H9 (cell line): Measurements from ENCODE around the gene N4BP2. TPM values are rescaled to one million over a fixed set of nuclear protein-coding genes. Genes with fewer than 3 reads are reported as not detected.

Source experiments
- DNase-seq: peaks from one replicate; pipeline ENCODE4 v3.0.0-alpha.2; 2017
- H2AFZ ChIP-seq: one replicate; pipeline ENCODE4 v1.6.1; 2013; ENCODE audit warnings: mild to moderate bottlenecking, low read length, control low read depth, moderate library complexity
- H2AK5ac ChIP-seq: 2 replicates; pipeline ENCODE4 v1.6.1; 2013; ENCODE audit warnings: low read length, control low read depth, mixed read lengths; ENCODE audit not compliant: insufficient read length
- H2BK120ac ChIP-seq: one replicate; pipeline ENCODE4 v1.6.1; 2013; ENCODE audit warnings: low read depth, mild to moderate bottlenecking, low read length, control low read depth, inconsistent platforms; ENCODE audit not compliant: poor library complexity, severe bottlenecking
- H2BK12ac ChIP-seq: 2 replicates; pipeline ENCODE4 v1.6.1; 2013; ENCODE audit warnings: low read length, control low read depth, mixed read lengths, low read depth; ENCODE audit not compliant: insufficient read length
- H2BK15ac ChIP-seq: 2 replicates; pipeline ENCODE4 v1.6.1; 2013; ENCODE audit warnings: low read depth, low read length, control low read depth
- H2BK20ac ChIP-seq: one replicate; pipeline ENCODE4 v1.6.1; 2013; ENCODE audit warnings: low read depth, mild to moderate bottlenecking, low read length, control low read depth, inconsistent platforms; ENCODE audit not compliant: poor library complexity, severe bottlenecking
- H2BK5ac ChIP-seq: 2 replicates; pipeline ENCODE4 v1.6.1; 2013; ENCODE audit warnings: low read length, control low read depth, mixed read lengths; ENCODE audit not compliant: insufficient read length
- H3K14ac ChIP-seq: 2 replicates; pipeline ENCODE4 v1.6.1; 2013; ENCODE audit warnings: low read length, control low read depth; ENCODE audit not compliant: insufficient read depth
- H3K18ac ChIP-seq: 2 replicates; pipeline ENCODE4 v1.6.1; 2013; ENCODE audit warnings: low read depth, mild to moderate bottlenecking, mixed read lengths, low read length, control low read depth; ENCODE audit not compliant: insufficient read length
- H3K23ac ChIP-seq: 2 replicates; pipeline ENCODE4 v1.6.1; 2013; ENCODE audit warnings: low read length, control low read depth, mixed read lengths, low read depth; ENCODE audit not compliant: insufficient read length
- H3K23me2 ChIP-seq: 2 replicates; pipeline ENCODE4 v1.6.1; 2013; ENCODE audit warnings: low read depth, mild to moderate bottlenecking, mixed read lengths, low read length, control low read depth; ENCODE audit not compliant: insufficient read length, poor library complexity, severe bottlenecking
- H3K27ac ChIP-seq: 2 replicates; pipeline ENCODE4 v1.5.1; 2013; ENCODE audit warnings: low read length, control low read depth, mixed read lengths, low read depth; ENCODE audit not compliant: insufficient read length
- H3K27me3 ChIP-seq: 2 replicates; pipeline ENCODE4 v1.6.1; 2013; ENCODE audit warnings: low read length, control low read depth, inconsistent platforms; ENCODE audit not compliant: insufficient read depth
- H3K4ac ChIP-seq: 2 replicates; pipeline ENCODE4 v1.6.1; 2013; ENCODE audit warnings: low read depth, mild to moderate bottlenecking, control low read depth, inconsistent platforms, low read length, moderate library complexity
- H3K4me1 ChIP-seq: 2 replicates; pipeline ENCODE4 v1.6.1; 2013; ENCODE audit warnings: low read length, control low read depth, inconsistent platforms; ENCODE audit not compliant: insufficient read depth
- H3K4me2 ChIP-seq: 2 replicates; pipeline ENCODE4 v1.6.1; 2013; ENCODE audit warnings: low read length, control low read depth, mixed read lengths; ENCODE audit not compliant: insufficient read length, insufficient read depth
- H3K56ac ChIP-seq: 2 replicates; pipeline ENCODE4 v1.6.1; 2013; ENCODE audit warnings: low read depth, mild to moderate bottlenecking, mixed read lengths, low read length, control low read depth; ENCODE audit not compliant: insufficient read length
- H3K79me1 ChIP-seq: 2 replicates; pipeline ENCODE4 v1.6.1; 2013; ENCODE audit warnings: low read depth, mild to moderate bottlenecking, moderate library complexity, low read length, control low read depth, inconsistent platforms; ENCODE audit not compliant: insufficient read depth, poor library complexity, severe bottlenecking
- H3K79me2 ChIP-seq: 2 replicates; pipeline ENCODE4 v1.6.1; 2013; ENCODE audit warnings: low read length, control low read depth, inconsistent platforms; ENCODE audit not compliant: insufficient read depth
- H3K9ac ChIP-seq: 2 replicates; pipeline ENCODE4 v1.6.1; 2013; ENCODE audit warnings: low read length, control low read depth, mixed read lengths; ENCODE audit not compliant: insufficient read length; ENCODE audit errors: extremely low read depth
- H3K9me3 ChIP-seq: one replicate; pipeline ENCODE4 v1.6.1; 2013; ENCODE audit warnings: low read depth, low read length, inconsistent platforms; ENCODE audit not compliant: control insufficient read depth
- H3T11ph ChIP-seq: one replicate; pipeline ENCODE4 v1.6.1; 2013; ENCODE audit warnings: mild to moderate bottlenecking, low read length, control low read depth, inconsistent platforms
- H4K20me1 ChIP-seq: one replicate; pipeline ENCODE4 v1.6.1; 2013; ENCODE audit not compliant: control insufficient read depth, insufficient read length, insufficient read depth
- H4K5ac ChIP-seq: 2 replicates; pipeline ENCODE4 v1.6.1; 2013; ENCODE audit warnings: low read depth, mild to moderate bottlenecking, mixed read lengths, low read length, control low read depth; ENCODE audit not compliant: insufficient read length
- H4K8ac ChIP-seq: replicated peaks from 2 replicates; pipeline ENCODE4 v1.6.1; 2013; ENCODE audit warnings: low read length, control low read depth, mixed read lengths, low read depth; ENCODE audit not compliant: insufficient read length
- H4K91ac ChIP-seq: 2 replicates; pipeline ENCODE4 v1.6.1; 2013; ENCODE audit warnings: low read depth, mild to moderate bottlenecking, moderate library complexity, mixed read lengths, low read length, control low read depth; ENCODE audit not compliant: insufficient read length
- H3K27ac Mint-ChIP-seq, 3 experiments: 2 replicates in 2 of 3; 3 replicates in 1 of 3; pipeline ENCODE4 v1.8.0; 2020 to 2021; ENCODE audit warnings: mixed read lengths in 3 of 3, mild to moderate bottlenecking in 1 of 3, moderate library complexity in 1 of 3
- H3K27me3 Mint-ChIP-seq: 2 replicates; pipeline ENCODE4 v1.8.0; 2021; ENCODE audit warnings: low read depth, mild to moderate bottlenecking, moderate library complexity, mixed read lengths
- H3K36me3 Mint-ChIP-seq, 3 experiments: 2 replicates in 2 of 3; 3 replicates in 1 of 3; pipeline ENCODE4 v1.8.0; 2020 to 2021; ENCODE audit warnings: low read depth in 3 of 3, mixed read lengths in 3 of 3; ENCODE audit not compliant: insufficient read depth in 1 of 3
- H3K4me1 Mint-ChIP-seq, 2 experiments: 2 replicates each; pipeline ENCODE4 v1.8.0; 2020; ENCODE audit warnings: mixed read lengths in 2 of 2
- H3K4me3 Mint-ChIP-seq, 2 experiments: 2 replicates in 1 of 2; 3 replicates in 1 of 2; pipeline ENCODE4 v1.8.0; 2020 to 2021; ENCODE audit warnings: mild to moderate bottlenecking in 2 of 2, mixed read lengths in 2 of 2, moderate library complexity in 1 of 2
- H3K9me3 Mint-ChIP-seq, 2 experiments: 2 replicates in 1 of 2; 3 replicates in 1 of 2; pipeline ENCODE4 v1.8.0; 2020; ENCODE audit warnings: mild to moderate bottlenecking in 2 of 2, mixed read lengths in 2 of 2, moderate library complexity in 1 of 2
- CTCF ChIP-seq: fragments of 200-600 bp; sonication (generic); conservative IDR thresholded peaks from 3 replicates; pipeline ENCODE4 v1.8.0; 2021; ENCODE audit warnings: antibody characterized with exemption, mild to moderate bottlenecking
- WGBS: extraction: QIAGEN DNeasy Blood & Tissue Kit; methylation state at CpG from one replicate; pipeline ENCODE4 v1.1.7; 2013; ENCODE audit warnings: missing lambda C conversion rate, low lambda C conversion rate, mixed read lengths; ENCODE audit not compliant: insufficient read length; ENCODE audit errors: extremely low coverage; 5-methylcytosine and 5-hydroxymethylcytosine counted together
- total RNA-seq: library from RNA; stranded (reverse); gene quantifications from 2 replicates; pipeline ENCODE4 v1.2.1, GENCODE V29; 2021

Gene N4BP2
- total RNA-seq, 1 experiment from 2014 or later = 35.0 TPM

DNA sequence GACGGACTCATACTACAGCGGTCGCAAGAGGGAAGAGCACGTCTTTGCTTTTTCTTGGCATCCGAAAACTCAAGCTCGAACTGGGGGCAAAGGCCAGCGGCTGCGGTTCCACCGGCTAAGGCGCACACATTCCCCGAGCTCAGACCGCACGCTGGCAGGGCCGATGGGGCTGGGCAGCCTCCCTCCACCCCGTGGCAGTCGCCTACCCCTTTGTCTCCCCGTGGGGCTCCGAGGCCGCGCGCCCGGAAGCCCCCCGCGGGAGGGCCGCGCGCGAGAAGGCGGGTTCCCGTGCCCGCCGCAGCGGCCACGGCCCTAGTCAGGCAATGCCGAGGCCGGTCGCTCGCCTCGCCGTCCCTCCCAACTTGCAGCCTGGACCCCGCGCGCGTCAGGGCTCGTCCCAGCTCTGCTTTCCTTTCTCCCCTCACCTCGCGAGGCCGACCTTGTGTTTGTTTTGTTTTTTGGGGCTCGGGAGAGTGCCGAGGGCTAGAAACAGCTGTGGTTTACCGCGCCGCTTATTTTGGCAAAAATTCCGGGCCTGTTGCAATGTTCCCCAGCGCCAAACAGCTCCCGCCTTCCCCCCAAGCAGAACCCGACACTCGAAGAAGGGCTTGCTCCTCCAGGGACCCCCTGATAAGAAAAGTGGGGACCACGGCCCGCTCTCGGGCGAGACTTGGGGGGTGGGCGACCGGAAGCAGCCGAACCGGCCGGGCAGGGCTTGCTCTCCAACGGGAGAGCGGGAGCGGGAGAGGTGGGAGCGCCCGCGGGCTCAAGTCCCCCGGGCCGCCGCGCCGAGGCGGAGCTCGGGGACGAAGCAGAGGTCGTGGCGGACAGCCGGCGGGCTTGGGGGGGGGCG is 561 bp upstream of the N4BP2 start:
- Histone ChIP-seq H3K23ac (no peak overlapping the region), H3K56ac (no peak overlapping the region), H3K79me2 (peaks cover 5% of the 10 kb centered on the region; the same call in 1 of the 2 replicates), H4K91ac (peak overlapping the region; percentile 11), H3K27ac (peak overlapping the region; percentile 84), H2AFZ (peak overlapping the region; percentile 5), H3K4me1 (no peaks in the 10 kb centered on the region), H3K18ac (peak overlapping the region; percentile 96), H3K79me1 (peaks cover 2% of the 10 kb centered on the region), H3K4me2 (peak overlapping the region; percentile 96), H3K23me2 (peaks cover 17% of the 10 kb centered on the region), H2BK15ac (no peak overlapping the region), H4K5ac (no peak overlapping the region), H2BK5ac (peak overlapping the region; percentile 5), H2BK12ac (no peak overlapping the region), H3K9ac (peak overlapping the region; percentile 74), H2BK20ac (no peak overlapping the region), H3K14ac (peak overlapping the region; percentile 88), H3K4ac (peak overlapping the region; percentile 24; the same call in 1 of the 2 replicates), H3K9me3 (no peaks in the 10 kb centered on the region), H3K27me3 (no peaks in the 10 kb centered on the region), H4K20me1 (no peaks in the 10 kb centered on the region), H2AK5ac (no peak overlapping the region), H2BK120ac (peak overlapping the region; percentile 91), H3T11ph (no peak overlapping the region), H4K8ac (no peak overlapping the region)
- Mint-ChIP-seq H3K27me3 (no peaks in the 10 kb centered on the region), H3K9me3 (no peaks in the 10 kb centered on the region; a peak in 1 of 5 replicates), H3K27ac (peak overlapping the region; percentile 98 to 100 (median 99)), H3K4me1 (peaks cover 24 to 35% of the 10 kb centered on the region in 2 experiments), H3K36me3 (peaks cover 6 to 14% (median 14%) of the 10 kb centered on the region in 3 experiments; a peak in 6 of 7 replicates), H3K4me3 (peak overlapping the region; percentile 83 to 91)
- DNase-seq = peak; percentile 74
- WGBS = no CpG with 5 or more reads among the region's 86 CpGs
- no peak for TF ChIP-seq CTCF
